Mesendoderm (in vitro differentiated cells): ENCODE measurements around the gene MUCL3.

Experiments used
- DNase-seq: peaks from one replicate; pipeline ENCODE4 v3.0.0; 2013
- H2AK5ac ChIP-seq: 2 replicates; pipeline ENCODE4 v1.6.1; 2013; ENCODE audit warnings: low read length, inconsistent platforms
- H2BK120ac ChIP-seq: 2 replicates; pipeline ENCODE4 v1.6.1; 2013; ENCODE audit warnings: low read depth, mild to moderate bottlenecking, low read length, moderate library complexity, mixed read lengths
- H2BK15ac ChIP-seq: replicated peaks from 2 replicates; pipeline ENCODE4 v1.6.1; 2013; ENCODE audit warnings: low read depth, mild to moderate bottlenecking, moderate library complexity
- H2BK5ac ChIP-seq: 2 replicates; pipeline ENCODE4 v1.6.1; 2013; ENCODE audit warnings: low read length, inconsistent platforms
- H3K18ac ChIP-seq: 2 replicates; pipeline ENCODE4 v1.6.1; 2013; ENCODE audit warnings: mild to moderate bottlenecking, low read length, mixed read lengths
- H3K23ac ChIP-seq: one replicate; pipeline ENCODE4 v1.6.1; 2013; ENCODE audit warnings: low read length
- H3K27ac ChIP-seq: 2 replicates; pipeline ENCODE4 v1.5.1; 2013; ENCODE audit warnings: low read depth, mild to moderate bottlenecking, inconsistent platforms, low read length, moderate library complexity
- H3K27me3 ChIP-seq: 2 replicates; pipeline ENCODE4 v1.6.1; 2013; ENCODE audit warnings: low read length, control low read depth, mild to moderate bottlenecking, inconsistent platforms; ENCODE audit not compliant: insufficient read depth, poor library complexity
- H3K36me3 ChIP-seq: 2 replicates; pipeline ENCODE4 v1.6.1; 2013; ENCODE audit warnings: low read length, inconsistent platforms; ENCODE audit not compliant: control insufficient read depth, insufficient read depth
- H3K4ac ChIP-seq: one replicate; pipeline ENCODE4 v1.6.1; 2013; ENCODE audit warnings: low read depth, mild to moderate bottlenecking, low read length, moderate library complexity
- H3K4me1 ChIP-seq: 2 replicates; pipeline ENCODE4 v1.6.1; 2013; ENCODE audit warnings: low read depth, low read length, inconsistent platforms; ENCODE audit not compliant: control insufficient read depth
- H3K4me2 ChIP-seq: 2 replicates; pipeline ENCODE4 v1.6.1; 2013; ENCODE audit warnings: low read length
- H3K4me3 ChIP-seq: 2 replicates; pipeline ENCODE4 v1.5.1; 2013; ENCODE audit warnings: mild to moderate bottlenecking, low read length
- H3K56ac ChIP-seq: one replicate; pipeline ENCODE4 v1.6.1; 2013; ENCODE audit warnings: low read length
- H3K79me1 ChIP-seq: 2 replicates; pipeline ENCODE4 v1.6.1; 2013; ENCODE audit warnings: low read length, inconsistent platforms
- H3K79me2 ChIP-seq: 2 replicates; pipeline ENCODE4 v1.6.1; 2013; ENCODE audit warnings: mild to moderate bottlenecking, low read length; ENCODE audit not compliant: control insufficient read depth, insufficient read depth
- H3K9ac ChIP-seq: 2 replicates; pipeline ENCODE4 v1.6.1; 2013; ENCODE audit warnings: low read length, inconsistent platforms
- H4K5ac ChIP-seq: one replicate; pipeline ENCODE4 v1.6.1; 2013; ENCODE audit warnings: low read length
- H4K8ac ChIP-seq: one replicate; pipeline ENCODE4 v1.6.1; 2013; ENCODE audit warnings: low read depth, mild to moderate bottlenecking, control low read depth, low read length, moderate library complexity
- WGBS: extraction: QIAGEN DNeasy Blood & Tissue Kit; methylation state at CpG from one replicate; pipeline ENCODE4 v1.1.7; 2013; ENCODE audit warnings: low lambda C conversion rate, missing lambda C conversion rate; ENCODE audit not compliant: insufficient coverage; ENCODE audit errors: extremely low coverage; 5-methylcytosine and 5-hydroxymethylcytosine counted together

MUCL3 gene

DNA sequence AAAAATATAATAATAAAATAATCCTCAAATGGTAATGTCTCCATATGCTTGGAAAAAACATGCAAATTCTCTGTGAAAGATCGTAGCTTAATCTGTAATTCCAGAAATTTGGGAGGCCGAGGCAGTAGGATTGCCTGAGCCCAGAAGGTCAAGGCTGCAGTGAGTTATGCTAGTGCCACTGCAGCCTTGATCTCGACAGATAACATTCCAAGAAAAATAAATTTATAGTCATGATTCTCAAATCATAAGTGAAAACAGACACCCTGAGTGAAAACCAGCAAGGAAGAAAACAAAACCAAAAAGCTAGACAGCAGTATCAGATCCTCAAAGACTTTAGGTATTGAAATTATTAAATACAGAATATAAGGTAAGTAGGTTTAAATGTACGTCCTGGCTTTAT, 38.9 kb downstream of the MUCL3 start:
- WGBS = no CpG with 5 or more reads among the region's 4 CpGs
- no peak for DNase-seq

GRCh38 chr6:30981942-30982772, 41.4 kb downstream of the MUCL3 start:
- Histone ChIP-seq H3K4ac (no peak overlapping the region), H2BK5ac (no peak overlapping the region), H3K4me2 (peak overlapping the region; percentile 43), H3K4me3 (no peak overlapping the region), H3K79me2 (no peaks in the 10 kb centered on the region), H3K4me1 (peaks cover 4% of the 10 kb centered on the region), H2BK120ac (no peak overlapping the region), H3K27ac (no peak overlapping the region), H3K79me1 (no peaks in the 10 kb centered on the region), H4K5ac (no peak overlapping the region), H3K9ac (no peak overlapping the region), H3K23ac (no peak overlapping the region), H3K27me3 (no peaks in the 10 kb centered on the region), H2AK5ac (no peak overlapping the region), H3K56ac (no peak overlapping the region), H2BK15ac (no peak overlapping the region), H3K36me3 (no peaks in the 10 kb centered on the region), H4K8ac (no peak overlapping the region), H3K18ac (no peak overlapping the region)
- peak; percentile 87 for DNase-seq
- no CpG with 5 or more reads among the region's 13 CpGs for WGBS

More for the DNA sequence above, 38.9 kb downstream of the MUCL3 start:
- H2BK5ac ChIP-seq = no peak overlapping the region
- no peak overlapping the region for H3K23ac ChIP-seq
- no peaks in the 10 kb centered on the region for H3K79me1 ChIP-seq
- no peak overlapping the region for H3K56ac ChIP-seq
- no peak overlapping the region for H2BK120ac ChIP-seq
- H4K8ac ChIP-seq = no peak overlapping the region
- no peak overlapping the region for H3K18ac ChIP-seq
- H3K27me3 ChIP-seq = no peaks in the 10 kb centered on the region
- no peak overlapping the region for H4K5ac ChIP-seq
- H3K4me3 ChIP-seq = no peak overlapping the region
- H3K4me2 ChIP-seq = no peak overlapping the region
- no peak overlapping the region for H3K27ac ChIP-seq
- H3K4ac ChIP-seq = no peak overlapping the region
- H3K9ac ChIP-seq = no peak overlapping the region
- H2AK5ac ChIP-seq = no peak overlapping the region
- peaks cover 4% of the 10 kb centered on the region for H3K4me1 ChIP-seq
- H2BK15ac ChIP-seq = no peak overlapping the region
- no peaks in the 10 kb centered on the region for H3K36me3 ChIP-seq
- no peaks in the 10 kb centered on the region for H3K79me2 ChIP-seq

DNA sequence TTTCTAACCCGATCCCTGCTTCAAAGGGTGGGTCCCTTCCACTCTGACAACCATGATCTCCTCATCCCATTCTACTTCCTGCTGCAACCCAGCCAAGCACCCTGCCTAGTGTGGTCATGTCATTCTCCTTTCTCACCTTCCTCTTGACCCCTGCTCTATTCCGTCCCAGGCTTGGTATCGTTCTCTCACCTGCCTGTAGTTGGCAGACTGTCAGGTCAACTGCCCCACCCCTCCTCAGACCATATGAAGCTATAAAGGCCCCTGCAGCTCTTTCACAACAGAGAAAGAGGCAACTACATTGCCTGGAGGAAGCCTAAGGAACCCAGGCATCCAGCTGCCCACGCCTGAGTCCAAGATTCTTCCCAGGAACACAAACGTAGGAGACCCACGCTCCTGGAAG, 42.7 kb downstream of the MUCL3 start, which contains the start of gene MUC21:
Gene MUC21, plus strand, starts transcription at position 280 of the 400 bp plus-strand sequence. CDS start 241 bp downstream, outside the sequence.
- WGBS = no CpG with 5 or more reads among the region's 6 CpGs
- H2AK5ac ChIP-seq = no peak within 1 kb of the TSS
- no peak within 1 kb of the TSS for H3K56ac ChIP-seq
- no peaks in the 10 kb centered on the region for H3K36me3 ChIP-seq
- H3K27ac ChIP-seq = no peak within 1 kb of the TSS
- H4K8ac ChIP-seq = no peak within 1 kb of the TSS
- H3K79me1 ChIP-seq = no peaks in the 10 kb centered on the region
- H3K9ac ChIP-seq = no peak within 1 kb of the TSS
- H3K79me2 ChIP-seq = no peaks in the 10 kb centered on the region
- no peak within 1 kb of the TSS for H3K4ac ChIP-seq
- H3K4me2 ChIP-seq = no peak within 1 kb of the TSS
- H3K4me1 ChIP-seq = peaks cover 6% of the 10 kb centered on the region
- no peaks in the 10 kb centered on the region for H3K27me3 ChIP-seq
- no peak within 1 kb of the TSS for H3K23ac ChIP-seq
- no peak within 1 kb of the TSS for H3K4me3 ChIP-seq
- H2BK15ac ChIP-seq = no peak within 1 kb of the TSS
- H4K5ac ChIP-seq = no peak within 1 kb of the TSS
- DNase-seq = no peak
- no peak within 1 kb of the TSS for H2BK5ac ChIP-seq
- H2BK120ac ChIP-seq = no peak within 1 kb of the TSS
- no peak within 1 kb of the TSS for H3K18ac ChIP-seq

- H3K27ac ChIP-seq = no peak overlapping the region
- H3K18ac ChIP-seq = no peak overlapping the region
- no peaks in the 10 kb centered on the region for H3K36me3 ChIP-seq
- no peak overlapping the region for H2AK5ac ChIP-seq
- H3K4me3 ChIP-seq = no peak overlapping the region
- WGBS = no CpG with 5 or more reads among the region's 5 CpGs
- H2BK120ac ChIP-seq = no peak overlapping the region
- H3K79me2 ChIP-seq = no peaks in the 10 kb centered on the region
- H3K4me2 ChIP-seq = no peak overlapping the region
- no peak overlapping the region for H4K5ac ChIP-seq
- no peaks in the 10 kb centered on the region for H3K79me1 ChIP-seq
- H3K9ac ChIP-seq = no peak overlapping the region
- no peak overlapping the region for H3K56ac ChIP-seq
- no peak for DNase-seq
- H3K23ac ChIP-seq = no peak overlapping the region
- H2BK5ac ChIP-seq = no peak overlapping the region
- H3K27me3 ChIP-seq = no peaks in the 10 kb centered on the region
- no peak overlapping the region for H3K4ac ChIP-seq
- peaks cover 9% of the 10 kb centered on the region for H3K4me1 ChIP-seq
- H4K8ac ChIP-seq = no peak overlapping the region
- no peak overlapping the region for H2BK15ac ChIP-seq
These were observed 44.7 kb downstream of the MUCL3 start for GRCh38 chr6:30985490-30985889.

DNA sequence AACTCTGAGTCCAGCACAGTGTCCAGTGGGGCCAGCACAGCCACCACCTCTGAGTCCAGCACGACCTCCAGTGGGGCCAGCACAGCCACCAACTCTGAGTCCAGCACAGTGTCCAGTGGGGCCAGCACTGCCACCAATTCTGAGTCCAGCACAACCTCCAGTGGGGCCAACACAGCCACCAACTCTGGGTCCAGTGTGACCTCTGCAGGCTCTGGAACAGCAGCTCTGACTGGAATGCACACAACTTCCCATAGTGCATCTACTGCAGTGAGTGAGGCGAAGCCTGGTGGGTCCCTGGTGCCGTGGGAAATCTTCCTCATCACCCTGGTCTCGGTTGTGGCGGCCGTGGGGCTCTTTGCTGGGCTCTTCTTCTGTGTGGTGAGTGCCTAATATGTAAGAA, 46.5 kb downstream of the MUCL3 start:
- Histone ChIP-seq H3K18ac (no peak overlapping the region), H3K27ac (no peak overlapping the region), H3K4me3 (no peak overlapping the region), H3K4me2 (no peak overlapping the region), H3K4ac (no peak overlapping the region), H3K79me2 (no peaks in the 10 kb centered on the region), H2BK15ac (no peak overlapping the region), H3K4me1 (peaks cover 8% of the 10 kb centered on the region), H3K23ac (no peak overlapping the region), H2AK5ac (no peak overlapping the region), H3K79me1 (no peaks in the 10 kb centered on the region), H3K36me3 (no peaks in the 10 kb centered on the region), H4K8ac (no peak overlapping the region), H2BK5ac (no peak overlapping the region), H3K27me3 (no peaks in the 10 kb centered on the region), H2BK120ac (no peak overlapping the region), H3K9ac (no peak overlapping the region), H3K56ac (no peak overlapping the region), H4K5ac (no peak overlapping the region)
- WGBS = no CpG with 5 or more reads among the region's 6 CpGs
- DNase-seq = no peak
